ENCODE measurements around the gene IL17C. TPM values are rescaled to one million over a fixed set of nuclear protein-coding genes. Genes with fewer than 3 reads are reported as not detected.

IL17C gene
- total and polyA plus RNA-seq, 9 of the 15 experiments (the other 6 are each of a cell fraction or from before 2014, with no cell fraction given) = not detected

GRCh38 chr16:88651276-88651988 is 13.1 kb downstream of the IL17C start (continued):
- TF ChIP-seq ZNF655 (CRISPR knock-in tag; IDR thresholded peaks at IDR 0.05) = no peak
- no peak for TF ChIP-seq ELK3 (CRISPR knock-in tag; IDR thresholded peaks at IDR 0.05)
- 0 out of 2 replicates have a peak, but pooled peaks have one; percentile 15 for TF ChIP-seq FOSL1 (tag; conservative IDR thresholded peaks at IDR 0.05)
- TF ChIP-seq TOE1 (IDR thresholded peaks at IDR 0.05; ENCODE audit: borderline replicate concordance) = peak; percentile 27; the same call in 1 of the 2 replicates
- no peak for TF ChIP-seq TOE1 (CRISPR knock-in tag; IDR thresholded peaks at IDR 0.05; ENCODE audit: borderline replicate concordance, low read depth)
- no peak for TF ChIP-seq U2AF1 (optimal IDR thresholded peaks at IDR 0.05; ENCODE audit: low read depth, low read length)
- TF ChIP-seq SAP30 (IDR thresholded peaks at IDR 0.05; ENCODE audit: borderline replicate concordance, insufficient read depth, low read depth, low read length, poor library complexity, severe bottlenecking) = no peak
- no peak for TF ChIP-seq MYBL2 (IDR thresholded peaks at IDR 0.05; ENCODE audit: low read depth)
- no peak for TF ChIP-seq MYBL2 (CRISPR knock-in tag; IDR thresholded peaks at IDR 0.05; ENCODE audit: borderline replicate concordance)
- peak; percentile 71 for TF ChIP-seq XRCC5 (IDR thresholded peaks at IDR 0.05; ENCODE audit: low read depth, low read length)
- TF ChIP-seq KLF10 (CRISPR knock-in tag; IDR thresholded peaks at IDR 0.05) = no peak
- TF ChIP-seq ZNF436 (CRISPR knock-in tag; IDR thresholded peaks at IDR 0.05) = no peak
- TF ChIP-seq ZNF143 (CRISPR knock-in tag; IDR thresholded peaks at IDR 0.05) = no peak
- TF ChIP-seq PHF8 (IDR thresholded peaks at IDR 0.05; ENCODE audit: borderline replicate concordance, low read length) = no peak; the same call in 1 of the 2 replicates
- no peak for TF ChIP-seq TGIF2 (CRISPR knock-in tag; IDR thresholded peaks at IDR 0.05)
- TF ChIP-seq TFAM (CRISPR knock-in tag; conservative IDR thresholded peaks at IDR 0.05) = no peak
- TF ChIP-seq FOXJ3 (CRISPR knock-in tag; IDR thresholded peaks at IDR 0.05) = no peak
- no peak for TF ChIP-seq ZNF75A (CRISPR knock-in tag; IDR thresholded peaks at IDR 0.05)
- no peak for TF ChIP-seq IRF9 (tag; IDR thresholded peaks at IDR 0.05)
- no peak for TF ChIP-seq CEBPB (tag; IDR thresholded peaks at IDR 0.05)

All from K562 (cell line).